ENCODE results near the gene KCP.

DNA sequence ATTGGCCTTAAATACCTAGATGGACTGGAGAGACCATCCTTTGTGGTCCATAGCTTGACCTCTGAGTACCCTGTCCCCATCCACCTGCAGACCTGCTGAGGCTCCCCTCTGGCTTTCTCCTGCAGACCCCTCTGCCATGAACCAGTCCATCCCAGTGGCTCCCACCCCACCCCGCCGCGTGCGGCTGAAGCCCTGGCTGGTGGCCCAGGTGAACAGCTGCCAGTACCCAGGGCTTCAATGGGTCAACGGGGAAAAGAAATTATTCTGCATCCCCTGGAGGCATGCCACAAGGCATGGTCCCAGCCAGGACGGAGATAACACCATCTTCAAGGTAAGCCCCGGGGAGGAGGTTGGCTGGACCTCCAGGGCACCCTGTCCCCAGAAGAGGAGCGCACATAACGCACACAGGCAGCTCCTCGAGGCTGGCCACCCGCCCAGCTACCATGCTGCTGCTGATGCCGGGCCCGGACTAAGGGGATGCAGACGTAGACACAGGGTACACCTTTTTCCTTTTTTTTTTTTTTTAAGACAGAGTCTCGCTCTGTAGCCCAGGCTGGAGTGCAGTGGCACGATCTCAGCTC, 31.5 kb upstream of the KCP start:
- no peak for TF ChIP-seq CTCF (IDR thresholded peaks at IDR 0.05)
- no peak for TF ChIP-seq POLR2AphosphoS5 (IDR thresholded peaks at IDR 0.05)
- TF ChIP-seq POLR2A (IDR thresholded peaks at IDR 0.05), result no peak

All from stomach (tissue), 4 donors.